GM18498 (cell line): ENCODE results near the gene GTF2F2.

Experiments used
- ATAC-seq: cut with Tn5 transposase; IDR thresholded peaks from one replicate; pipeline ENCODE4 v1.9.1; 2021; ENCODE audit warnings: mild to moderate bottlenecking, moderate library complexity; ENCODE audit not compliant: unreplicated experiment

GTF2F2 gene

GRCh38 chr13:45209229-45209628 is 88.9 kb downstream of the GTF2F2 start:
- ATAC-seq, result no peak

GRCh38 chr13:45215392-45216077 is 95.2 kb downstream of the GTF2F2 start:
- no peak for ATAC-seq

DNA sequence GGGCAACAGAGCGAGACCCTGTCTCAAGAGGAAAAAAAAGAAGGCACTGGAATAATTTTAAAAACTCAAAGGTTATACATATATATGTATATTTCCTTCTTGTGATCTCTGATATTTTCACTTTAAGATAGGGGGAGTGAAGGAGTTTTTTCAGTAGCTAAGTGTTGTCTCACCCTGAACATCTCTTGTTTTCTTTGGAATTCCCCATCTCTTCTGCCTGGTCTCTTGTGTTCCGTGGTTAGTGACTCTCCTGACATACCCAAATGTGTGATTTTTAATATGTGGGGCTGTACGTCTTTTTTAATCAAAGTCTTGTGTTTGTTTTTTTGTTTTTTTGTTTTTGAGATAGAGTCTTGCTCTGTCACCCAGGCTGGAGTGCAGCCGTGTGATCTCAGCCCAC is 95.9 kb downstream of the GTF2F2 start:
- ATAC-seq, result no peak

GRCh38 chr13:45218689-45219088 is 98.4 kb downstream of the GTF2F2 start:
- no peak for ATAC-seq

- ATAC-seq, result no peak
Observed at GRCh38 chr13:45219123-45219891, 99.0 kb downstream of the GTF2F2 start.

GRCh38 chr13:45219938-45220375 is 99.6 kb downstream of the GTF2F2 start:
- ATAC-seq, result no peak

DNA sequence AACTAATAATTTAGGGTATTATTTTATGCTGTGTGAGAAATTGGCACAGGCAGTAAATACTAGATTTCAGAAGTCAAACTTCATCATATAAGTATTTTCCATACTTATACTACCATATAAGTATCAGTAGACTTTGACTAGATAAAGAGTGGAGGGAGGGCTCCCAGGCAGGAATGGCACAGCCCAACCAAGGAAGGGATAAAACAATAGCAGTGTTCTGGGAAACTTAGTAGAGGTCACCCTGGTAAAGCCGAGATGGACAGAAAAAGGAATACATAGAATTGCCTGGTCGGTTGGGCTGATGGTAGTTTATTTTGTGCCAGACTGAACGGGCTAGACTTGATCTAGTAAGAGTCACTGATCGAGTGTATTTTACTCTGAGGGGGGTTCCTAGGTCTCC is 100.1 kb downstream of the GTF2F2 start:
- no peak for ATAC-seq

GRCh38 chr13:45222516-45222915 is 102.2 kb downstream of the GTF2F2 start:
- ATAC-seq, result no peak

DNA sequence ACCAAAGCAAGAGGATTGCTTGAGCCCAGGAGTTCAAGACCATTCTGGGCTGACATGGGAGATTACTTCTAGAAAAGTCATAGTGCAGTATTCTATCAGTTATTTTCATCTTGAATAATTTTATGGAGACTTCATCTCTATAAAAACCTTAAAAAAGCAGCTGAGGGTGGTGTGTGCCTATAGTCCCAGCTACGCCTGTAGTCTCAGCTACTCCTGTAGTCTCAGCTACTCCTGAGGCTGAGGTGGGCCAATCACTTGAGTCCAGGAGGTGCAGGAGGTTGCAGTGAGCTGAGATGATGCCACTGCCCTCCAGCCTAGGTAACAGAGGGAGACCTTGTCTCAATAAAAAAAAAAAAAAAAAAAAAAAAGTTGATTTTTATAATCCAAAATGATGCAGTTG is 102.6 kb downstream of the GTF2F2 start:
- ATAC-seq, result no peak

DNA sequence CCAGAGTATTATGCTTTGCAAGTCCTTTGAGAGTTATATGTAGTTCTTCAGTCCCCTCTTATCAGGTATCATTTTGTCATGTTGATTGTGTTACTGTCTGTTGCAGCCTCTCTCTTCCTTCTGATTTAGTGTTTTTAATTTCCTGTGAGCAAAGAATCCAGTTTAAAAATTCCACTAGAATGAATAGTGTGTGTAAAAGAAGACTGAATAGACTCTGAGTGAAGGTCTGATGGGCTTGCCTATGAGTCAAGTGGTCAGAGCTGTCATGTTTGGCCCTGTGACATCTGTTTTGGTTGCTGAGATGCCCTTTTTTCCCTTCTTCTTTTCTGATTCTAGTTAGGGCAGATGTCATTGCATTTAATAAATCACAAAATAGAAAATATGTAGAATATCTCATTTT is 103.9 kb downstream of the GTF2F2 start:
- no peak for ATAC-seq

DNA sequence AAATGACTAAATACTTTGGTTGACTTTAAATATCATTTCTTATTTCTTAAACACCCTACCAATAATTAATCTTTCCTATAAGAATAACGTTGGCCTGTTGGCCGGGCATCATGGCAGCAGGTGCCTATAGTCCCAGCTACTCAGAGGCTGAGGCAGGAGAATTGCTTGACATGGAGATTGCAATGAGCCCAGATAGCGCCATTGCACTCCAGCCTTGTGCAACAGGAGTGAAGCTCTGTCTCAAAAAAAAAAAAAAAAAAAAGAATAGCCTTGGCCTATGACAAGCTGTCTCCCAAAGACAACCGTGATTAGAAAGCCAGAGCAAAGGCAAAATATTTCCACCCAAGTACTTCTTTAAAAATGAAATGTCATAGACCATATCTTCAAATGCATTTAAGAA is 105.1 kb downstream of the GTF2F2 start:
- no peak for ATAC-seq

DNA sequence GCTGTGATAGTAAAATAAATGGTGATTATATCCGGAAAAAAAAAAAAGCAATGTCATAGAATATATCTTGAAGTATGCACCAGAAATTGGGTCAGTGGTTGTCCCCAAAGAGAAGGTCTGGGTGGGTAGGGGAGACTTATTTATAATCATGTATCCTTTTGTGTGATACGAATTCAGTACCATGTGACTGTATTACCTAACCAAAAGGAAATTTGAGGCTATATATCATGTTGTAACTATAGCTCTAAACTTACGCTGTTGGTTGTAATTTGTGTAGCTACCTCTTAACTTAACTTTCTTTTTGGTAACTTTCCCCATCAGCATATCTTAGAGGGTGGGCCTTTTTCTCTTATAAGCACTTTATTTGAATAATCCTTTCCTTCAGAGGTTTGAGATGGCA is 105.7 kb downstream of the GTF2F2 start:
- no peak for ATAC-seq

DNA sequence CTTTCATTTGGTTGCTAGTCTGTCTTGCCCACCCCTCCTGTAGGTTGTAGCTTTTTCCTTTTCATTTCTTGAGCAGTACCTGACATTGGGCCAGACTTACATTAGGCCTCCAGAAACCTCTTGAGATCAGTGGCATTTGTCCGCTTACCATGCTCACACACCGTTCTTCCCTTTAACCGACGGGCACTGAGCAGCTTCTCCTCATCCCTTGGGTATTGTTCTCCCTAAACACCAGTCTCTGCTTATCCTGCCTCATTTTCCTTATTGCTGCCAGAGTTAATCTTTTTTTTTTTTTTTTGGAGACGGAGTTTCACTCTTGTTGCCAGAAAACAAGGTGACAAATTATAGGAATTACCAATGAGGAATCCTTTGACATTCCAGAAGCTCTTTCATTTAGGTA is 107.7 kb downstream of the GTF2F2 start:
- ATAC-seq, result no peak

- ATAC-seq, result no peak
Observed at GRCh38 chr13:45229172-45229571, 108.9 kb downstream of the GTF2F2 start.

DNA sequence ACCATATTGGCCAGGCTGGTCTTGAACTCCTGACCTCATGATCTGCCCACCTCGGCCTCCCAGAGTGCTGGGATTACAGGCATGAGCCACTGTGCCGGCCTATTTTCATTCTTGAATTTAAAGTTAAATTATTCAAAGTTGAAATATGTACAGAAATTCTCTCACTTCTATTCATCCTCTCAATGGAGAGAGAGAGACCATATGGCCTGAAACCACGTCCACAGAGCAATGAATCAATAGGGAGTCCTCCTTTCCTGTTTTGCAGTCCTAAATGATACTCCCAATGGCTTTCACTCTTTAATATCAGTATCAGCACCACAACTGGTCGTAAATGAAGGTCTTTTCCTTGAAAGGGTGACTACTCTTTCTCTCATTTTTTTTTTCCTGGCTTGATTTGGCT is 111.0 kb downstream of the GTF2F2 start:
- no peak for ATAC-seq

DNA sequence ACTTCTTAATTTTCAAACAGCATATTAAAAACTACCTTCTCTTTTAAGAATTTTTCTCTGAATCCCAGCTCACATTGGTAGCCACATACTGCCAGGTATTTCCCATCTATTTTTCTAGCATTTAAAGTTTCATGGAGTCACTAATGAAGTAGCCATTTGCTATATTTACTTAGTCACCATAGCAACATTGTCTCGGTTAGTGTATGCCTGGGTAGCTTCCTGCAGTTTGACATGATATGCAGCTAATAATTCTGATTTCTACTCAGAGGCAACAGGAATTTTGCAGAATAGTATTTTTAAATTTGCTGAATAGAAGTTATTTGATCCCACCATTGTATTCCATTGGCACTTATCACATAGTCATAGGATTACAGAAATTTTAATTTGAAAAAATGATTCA is 111.4 kb downstream of the GTF2F2 start:
- ATAC-seq, result no peak

- ATAC-seq, result no peak
Observed at GRCh38 chr13:45232591-45232990, 112.3 kb downstream of the GTF2F2 start.

DNA sequence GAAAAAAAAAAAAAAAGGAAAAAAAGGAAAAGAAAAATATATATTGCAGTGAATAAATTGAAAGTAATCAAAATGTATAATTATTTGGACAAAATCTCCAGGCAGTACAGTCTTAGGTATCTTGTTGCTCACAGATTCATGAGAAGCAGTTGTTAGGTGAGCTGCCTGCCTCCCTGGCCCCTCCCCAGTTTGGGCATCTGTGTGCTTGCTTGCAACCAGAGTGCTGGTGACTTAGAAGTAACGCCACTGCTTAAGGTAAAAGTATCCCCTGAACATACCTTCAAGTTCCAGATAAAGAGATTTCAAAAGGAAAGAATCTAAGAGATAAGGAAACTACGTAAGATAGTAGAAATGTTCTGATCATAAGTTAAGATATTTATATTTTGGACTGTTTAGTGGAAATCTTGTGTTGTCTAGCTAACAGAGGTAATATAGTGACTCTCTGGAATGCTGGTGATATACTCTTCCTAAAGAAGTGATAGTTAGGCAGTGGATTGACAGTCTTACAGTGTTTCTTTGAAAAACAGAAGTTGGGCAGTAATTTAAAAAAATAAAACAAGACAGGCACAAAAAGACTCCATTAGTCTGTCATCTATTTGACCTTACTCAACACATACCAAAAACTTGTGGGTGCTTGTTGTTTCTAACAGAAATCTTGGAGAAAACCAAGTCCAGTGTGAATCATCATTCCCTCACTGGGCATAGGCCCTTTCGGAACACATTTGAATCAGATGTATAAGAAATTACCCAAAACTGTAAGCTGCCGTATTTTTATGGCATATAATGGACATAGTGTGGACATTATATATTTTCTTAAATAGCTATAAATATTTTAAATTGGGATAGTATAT is 118.9 kb downstream of the GTF2F2 start:
- ATAC-seq, result no peak

DNA sequence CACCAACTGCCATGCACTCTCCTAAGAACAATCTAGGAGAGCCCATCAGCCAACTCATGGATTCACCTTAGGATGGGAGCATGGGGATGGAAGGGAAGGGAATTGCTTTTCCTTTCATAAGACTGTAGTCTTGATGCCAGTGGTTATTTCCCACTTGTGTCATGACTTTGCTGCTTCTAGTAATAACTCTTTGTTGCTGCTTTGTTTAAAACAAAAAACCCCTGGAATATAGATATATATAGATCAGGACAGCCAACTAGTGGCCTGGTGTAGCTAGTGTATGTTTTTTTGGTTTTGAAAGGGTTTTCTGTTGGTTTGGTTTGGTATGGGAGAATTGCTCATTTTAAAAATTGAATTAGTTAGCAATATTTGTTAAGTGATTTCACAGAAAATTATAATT is 119.8 kb downstream of the GTF2F2 start:
- no peak for ATAC-seq

DNA sequence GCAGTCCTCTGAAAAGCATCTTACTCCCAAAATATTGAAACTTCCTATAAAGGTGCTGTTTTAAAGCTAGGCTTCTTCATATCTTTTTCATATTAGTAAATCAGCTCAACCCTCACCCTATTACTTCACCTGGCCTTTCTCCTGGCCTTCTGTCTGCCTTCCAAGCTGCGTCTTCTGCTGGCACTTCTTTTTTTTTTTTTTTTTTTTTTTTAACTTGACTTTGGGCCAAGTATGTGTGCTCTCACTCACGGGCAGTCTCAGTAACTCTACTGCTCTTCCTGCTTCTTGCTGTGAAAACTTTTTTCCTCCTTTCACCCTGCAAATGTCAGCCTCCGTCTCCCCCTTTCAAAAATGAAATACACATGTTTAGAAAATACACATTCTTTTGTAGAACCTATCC is 121.8 kb downstream of the GTF2F2 start:
- no peak for ATAC-seq

DNA sequence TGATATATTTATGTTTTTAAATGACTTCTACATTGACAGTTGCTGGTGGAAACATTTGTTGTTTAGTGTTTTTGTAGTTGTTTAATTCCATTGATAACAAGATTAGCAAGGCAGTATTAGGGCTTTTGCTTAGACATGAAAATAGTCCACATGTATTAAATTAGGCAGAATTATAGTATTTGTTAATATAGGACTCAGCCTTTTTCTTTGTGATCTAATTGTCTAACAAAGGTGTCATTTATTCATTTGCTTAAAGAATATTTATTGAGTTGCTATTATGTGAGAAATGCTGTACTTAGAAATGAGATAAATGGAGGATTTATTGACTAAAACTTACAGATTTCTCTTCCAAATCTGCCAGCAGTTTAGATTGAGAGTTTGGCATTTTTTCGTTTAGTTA is 122.2 kb downstream of the GTF2F2 start:
- ATAC-seq, result no peak

GRCh38 chr13:45243077-45243476 is 122.8 kb downstream of the GTF2F2 start:
- no peak for ATAC-seq
